ENCODE data around the gene MOB3B.

DNA sequence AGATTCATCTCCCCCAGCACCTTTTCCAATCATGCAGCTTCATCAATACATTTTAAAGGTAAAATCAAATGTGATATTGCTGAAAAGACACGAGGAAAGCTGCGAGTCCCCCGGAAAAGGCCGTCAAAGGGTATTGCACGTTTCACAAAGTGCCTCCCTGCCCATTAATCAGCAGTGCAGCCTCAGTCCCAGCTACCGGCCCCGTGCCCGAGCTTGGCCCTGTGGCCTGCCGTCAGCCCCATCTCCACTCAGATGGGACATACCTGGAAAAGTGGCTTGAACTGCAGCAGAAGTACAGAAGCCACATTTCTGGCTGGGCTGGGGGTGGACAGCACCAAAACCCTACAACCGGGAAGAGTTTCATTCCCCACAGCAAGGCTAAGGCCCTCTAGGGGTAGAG lies 192.8 kb downstream of the MOB3B start:
- no peak for TF ChIP-seq BHLHE40 (IDR thresholded peaks at IDR 0.05; ENCODE audit: borderline replicate concordance)
- TF ChIP-seq, protein P1, sequence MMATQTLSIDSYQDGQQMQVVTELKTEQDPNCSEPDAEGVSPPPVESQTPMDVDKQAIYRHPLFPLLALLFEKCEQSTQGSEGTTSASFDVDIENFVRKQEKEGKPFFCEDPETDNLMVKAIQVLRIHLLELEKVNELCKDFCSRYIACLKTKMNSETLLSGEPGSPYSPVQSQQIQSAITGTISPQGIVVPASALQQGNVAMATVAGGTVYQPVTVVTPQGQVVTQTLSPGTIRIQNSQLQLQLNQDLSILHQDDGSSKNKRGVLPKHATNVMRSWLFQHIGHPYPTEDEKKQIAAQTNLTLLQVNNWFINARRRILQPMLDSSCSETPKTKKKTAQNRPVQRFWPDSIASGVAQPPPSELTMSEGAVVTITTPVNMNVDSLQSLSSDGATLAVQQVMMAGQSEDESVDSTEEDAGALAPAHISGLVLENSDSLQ (IDR thresholded peaks at IDR 0.05): no peak
- no peak for TF ChIP-seq ZNF384 (IDR thresholded peaks at IDR 0.05)
- TF ChIP-seq ARNT (IDR thresholded peaks at IDR 0.05): no peak
